Esophagus squamous epithelium (tissue), 4 donors: ENCODE results near the gene SARM1.

ENCODE experiments used
- CTCF ChIP-seq, 6 experiments: fragments of 450-650 bp in 4 of 6; fragments of 200-600 bp in 2 of 6; sonication (generic) in 2 of 6; IDR thresholded peaks; one replicate each; pipeline ENCODE4 v1.5.1; 2016 to 2019; ENCODE audit warnings: antibody characterized with exemption in 6 of 6, mild to moderate bottlenecking in 4 of 6, moderate library complexity in 4 of 6
- POLR2A ChIP-seq, 4 donors: fragments of 450-650 bp; IDR thresholded peaks; one replicate each; pipeline ENCODE4 v1.6.1; 2017; ENCODE audit warnings: antibody characterized with exemption in 4 of 4, mild to moderate bottlenecking in 4 of 4, moderate library complexity in 3 of 4

- TF ChIP-seq CTCF (IDR thresholded peaks at IDR 0.05) (no peak), POLR2A (IDR thresholded peaks at IDR 0.05) (no peak)
These were observed 50.4 kb downstream of the SARM1 start for GRCh38 chr17:28421787-28422305.
